SK-N-SH (cell line): Measurements from ENCODE around the gene ADAMTS10. TPM values are rescaled to one million over a fixed set of nuclear protein-coding genes. Genes with fewer than 3 reads are reported as not detected.

Experiments
- CTCF ChIA-PET: fragments of 300-600, 350-600 bp; formaldehyde crosslinking; extraction: SDS; loops from one replicate; lab custom pipeline; 2021; lab: Yijun Ruan, JAX
- POLR2A ChIA-PET: fragments of 350-600 bp; sonication (Branson Sonifier 250); formaldehyde crosslinking; extraction: SDS; loops from one replicate; lab custom pipeline; 2020; ENCODE audit warnings: antibody characterized with exemption, inconsistent platforms; lab: Yijun Ruan, JAX
- DNase-seq: peaks from one replicate; pipeline ENCODE4 v3.0.0; 2012
- H2AFZ ChIP-seq: fragments of 200-600 bp; sonication (generic); 2 replicates; pipeline ENCODE4 v1.8.1; 2016; ENCODE audit warnings: antibody characterized with exemption, mild to moderate bottlenecking, low read depth
- H3F3A ChIP-seq: fragments of 200-600 bp; sonication (generic); replicated peaks from 2 replicates; pipeline ENCODE3; 2016; ENCODE audit warnings: antibody characterized with exemption, mild to moderate bottlenecking; ENCODE audit not compliant: insufficient read depth
- H3K27ac ChIP-seq, 2 experiments: fragments of 200-500 bp in 1 of 2; fragments of 200-600 bp in 1 of 2; sonication (Bioruptor generic) in 1 of 2; sonication (generic), shearing (Covaris generic) in 1 of 2; 2 replicates each; pipeline versions ENCODE4 v1.5.1 to v1.6.1; 2014 to 2016; ENCODE audit warnings: low read depth in 2 of 2, inconsistent platforms in 1 of 2, low read length in 1 of 2, mild to moderate bottlenecking in 1 of 2, mixed read lengths in 1 of 2
- H3K27me3 ChIP-seq: fragments of 200-600 bp; sonication (generic), shearing (Covaris generic); 2 replicates; pipeline ENCODE4 v1.6.1; 2016; ENCODE audit warnings: mixed run types; ENCODE audit not compliant: insufficient read depth
- H3K36me3 ChIP-seq, 2 experiments: fragments of 200-500 bp in 1 of 2; fragments of 200-600 bp in 1 of 2; sonication (Bioruptor generic) in 1 of 2; sonication (generic) in 1 of 2; replicated peaks in 1 of 2; 2 replicates each; pipeline versions ENCODE3 to v1.5.1; 2014 to 2016; ENCODE audit warnings: low read length in 1 of 2, mild to moderate bottlenecking in 1 of 2; ENCODE audit not compliant: insufficient read depth in 2 of 2, control insufficient read depth in 1 of 2
- H3K4me1 ChIP-seq, 2 experiments: fragments of 200-500 bp in 1 of 2; fragments of 200-600 bp in 1 of 2; sonication (Bioruptor generic) in 1 of 2; sonication (generic), shearing (Covaris generic) in 1 of 2; 2 replicates each; pipeline versions ENCODE4 v1.5.1 to v1.6.1; 2014 to 2016; ENCODE audit warnings: low read depth in 1 of 2, low read length in 1 of 2, mixed run types in 1 of 2; ENCODE audit not compliant: insufficient read depth in 2 of 2, control insufficient read depth in 1 of 2
- H3K4me2 ChIP-seq: fragments of 200-600 bp; sonication (generic), shearing (Covaris generic); 2 replicates; pipeline ENCODE4 v1.6.1; 2017; ENCODE audit warnings: mixed run types
- H3K4me3 ChIP-seq, 2 experiments: fragments of 200-500 bp in 1 of 2; fragments of 200-600 bp in 1 of 2; sonication (Bioruptor generic) in 1 of 2; sonication (generic), shearing (Covaris generic) in 1 of 2; 2 replicates each; pipeline versions ENCODE4 v1.5.1 to v1.8.1; 2014 to 2016; ENCODE audit warnings: low read depth in 2 of 2, inconsistent platforms in 1 of 2, low read length in 1 of 2, mild to moderate bottlenecking in 1 of 2, mixed read lengths in 1 of 2, moderate library complexity in 1 of 2
- H3K79me2 ChIP-seq: fragments of 200-600 bp; sonication (generic); 2 replicates; pipeline ENCODE4 v1.8.1; 2017; ENCODE audit warnings: mild to moderate bottlenecking; ENCODE audit not compliant: insufficient read depth
- H3K9ac ChIP-seq: fragments of 200-600 bp; sonication (generic); 2 replicates; pipeline ENCODE4 v1.6.1; 2017; ENCODE audit warnings: mixed run types
- H3K9me2 ChIP-seq: fragments of 200-600 bp; sonication (generic); 2 replicates; pipeline ENCODE4 v1.6.1; 2017; ENCODE audit warnings: mixed run types
- H3K9me3 ChIP-seq: fragments of 200-600 bp; sonication (generic); 2 replicates; pipeline ENCODE4 v1.6.1; 2017; ENCODE audit warnings: mixed run types, mild to moderate bottlenecking, moderate library complexity
- H4K20me1 ChIP-seq: fragments of 200-600 bp; sonication (generic); 2 replicates; pipeline ENCODE4 v1.6.1; 2017; ENCODE audit warnings: mild to moderate bottlenecking, mixed run types; ENCODE audit not compliant: insufficient read depth
- CHD2 ChIP-seq: fragments of 150-350 bp; IDR thresholded peaks from 2 replicates; pipeline ENCODE4 v1.6.1; 2018; ENCODE audit warnings: low read length; ENCODE audit not compliant: partially characterized antibody
- GABPA ChIP-seq: IDR thresholded peaks from 2 replicates; pipeline ENCODE4 v1.4.0; 2012; ENCODE audit warnings: low read depth, mild to moderate bottlenecking
- GATA2 ChIP-seq: sonication (generic); formaldehyde crosslinking; IDR thresholded peaks from 2 replicates; pipeline ENCODE4 v1.5.0; 2020; ENCODE audit warnings: mild to moderate bottlenecking, missing genetic modification reagents
- NFIC ChIP-seq: IDR thresholded peaks from 2 replicates; pipeline ENCODE4 v1.4.0; 2012; ENCODE audit warnings: borderline replicate concordance
- NRF1 ChIP-seq: IDR thresholded peaks from 2 replicates; pipeline ENCODE4 v1.6.1; 2012; ENCODE audit warnings: low read depth, mild to moderate bottlenecking, low read length
- PBX3 ChIP-seq: IDR thresholded peaks from 2 replicates; pipeline ENCODE4; 2012
- RCOR1 ChIP-seq: fragments of 150-350 bp; IDR thresholded peaks from 2 replicates; pipeline ENCODE4 v1.6.1; 2017; ENCODE audit warnings: antibody characterized with exemption, low read length
- REST ChIP-seq: IDR thresholded peaks from 2 replicates; pipeline ENCODE4 v1.6.1; 2012; ENCODE audit warnings: mild to moderate bottlenecking, low read depth, low read length, moderate library complexity
- TAF1 ChIP-seq: IDR thresholded peaks from 2 replicates; pipeline ENCODE4 v1.6.1; 2012; ENCODE audit warnings: low read depth, mild to moderate bottlenecking, low read length, moderate library complexity, borderline replicate concordance
- TEAD4 ChIP-seq: IDR thresholded peaks from 2 replicates; pipeline ENCODE4 v1.4.0; 2012; ENCODE audit warnings: mild to moderate bottlenecking, borderline replicate concordance; ENCODE audit not compliant: insufficient read depth
- WGBS: methylation state at CpG from one replicate; pipeline ENCODE4 v1.1.6; 2017; ENCODE audit warnings: low lambda C conversion rate; 5-methylcytosine and 5-hydroxymethylcytosine counted together
- polyA plus RNA-seq, 3 experiments: library from polyadenylated mRNA; depleted of rRNA; stranded (reverse); fragments of >200 nt; gene quantifications; 2 replicates each; pipeline ENCODE4 v1.2.3, GENCODE V29; 2012

ADAMTS10 gene
- polyA plus RNA-seq, 1 of the 3 experiments (the other 2 are of a cell fraction): 3.6 TPM

GRCh38 chr19:8643860-8644653 is 33.5 kb upstream of the ADAMTS10 start:
- Histone ChIP-seq H3K4me3 (no peak overlapping the region), H3K9me3 (no peaks in the 10 kb centered on the region), H4K20me1 (no peaks in the 10 kb centered on the region), H3F3A (no peaks in the 10 kb centered on the region), H3K79me2 (no peaks in the 10 kb centered on the region), H2AFZ (no peak overlapping the region), H3K27me3 (peaks cover 48% of the 10 kb centered on the region; the same call in 1 of the 2 replicates), H3K9me2 (no peaks in the 10 kb centered on the region), H3K36me3 (no peaks in the 10 kb centered on the region), H3K4me1 (no peaks in the 10 kb centered on the region), H3K27ac (no peak overlapping the region), H3K9ac (no peak overlapping the region), H3K4me2 (no peak overlapping the region)
- POLR2A ChIA-PET: no interaction called here
- DNase-seq: no peak
- CTCF ChIA-PET: interaction anchor here (1.3 to 8.0 kb wide), 3 partner anchors 10 to 64 kb away, joined by 3 to 49 read pairs (median 10); partner anchors contain the start of gene MYO1F
- WGBS: 13% methylated on average over 4 of the region's 7 CpGs
- no peak for TF ChIP-seq TAF1
- no peak for TF ChIP-seq NFIC
- TF ChIP-seq GATA2: no peak
- no peak for TF ChIP-seq RCOR1
- no peak for TF ChIP-seq NRF1
- no peak for TF ChIP-seq REST
- no peak for TF ChIP-seq GABPA
- no peak for TF ChIP-seq CHD2

- POLR2A ChIA-PET: no interaction called here
- no peaks in the 10 kb centered on the region for H3K9me3 ChIP-seq
- peaks cover 0 to 7% of the 10 kb centered on the region in 2 experiments; a peak in 1 of 4 replicates for H3K4me1 ChIP-seq
- H2AFZ ChIP-seq: no peak overlapping the region
- no peak overlapping the region for H3K4me2 ChIP-seq
- peaks cover 34% of the 10 kb centered on the region; the same call in 1 of the 2 replicates for H3K27me3 ChIP-seq
- H3K9ac ChIP-seq: no peak overlapping the region
- no peaks in the 10 kb centered on the region for H3K9me2 ChIP-seq
- no peaks in the 10 kb centered on the region for H3F3A ChIP-seq
- no peak overlapping the region for H3K4me3 ChIP-seq
- TF ChIP-seq PBX3 (no peak), TEAD4 (no peak)
- DNase-seq: no peak
- H3K79me2 ChIP-seq: no peaks in the 10 kb centered on the region
- WGBS: 23% methylated on average over 5 of the region's 5 CpGs
- no peak overlapping the region for H3K27ac ChIP-seq
- CTCF ChIA-PET: interaction anchor here (1.0 to 8.0 kb wide), 7 partner anchors 11 to 63 kb away, joined by 3 to 49 read pairs (median 5); partner anchors contain the start of gene MYO1F
- H4K20me1 ChIP-seq: no peaks in the 10 kb centered on the region
- H3K36me3 ChIP-seq: no peaks in the 10 kb centered on the region
Measured at GRCh38 chr19:8642561-8642960, 32.0 kb upstream of the ADAMTS10 start.
